ENCODE measurements around the gene TRIM59. TPM values are rescaled to one million over a fixed set of nuclear protein-coding genes. Genes with fewer than 3 reads are reported as not detected.

The TRIM59 gene
- total and polyA plus RNA-seq, 10 of the 15 experiments (the other 5 are each of a cell fraction or from before 2014, with no cell fraction given) = 14.4 to 105 (median 33.3) TPM

DNA sequence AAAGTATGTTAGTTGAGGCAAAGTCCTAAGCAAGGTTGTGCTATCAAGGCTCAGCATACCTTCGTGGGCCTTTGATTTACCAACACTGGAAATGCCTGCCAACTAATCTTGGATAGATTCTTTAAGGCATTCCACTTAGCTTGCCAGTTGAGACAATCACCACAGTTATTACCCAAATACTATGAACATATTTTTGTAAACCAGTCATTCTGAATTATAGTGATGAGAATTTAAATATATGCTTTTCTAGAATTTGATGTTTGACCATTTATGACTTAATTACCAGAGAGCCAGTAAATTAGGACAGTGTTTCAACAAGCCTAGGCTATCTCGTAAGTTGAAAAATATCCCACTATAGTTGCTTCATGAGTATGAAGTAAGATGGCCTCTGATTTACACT is 15.5 kb downstream of the TRIM59 start:
- Histone ChIP-seq H3K4me3 (no peak overlapping the region), H4K20me1 (ENCODE audit: control insufficient read depth, insufficient read depth) (no peaks in the 10 kb centered on the region), H3K9me3 (replicated peaks; ENCODE audit: control insufficient read depth, insufficient read depth, low read length) (no peaks in the 10 kb centered on the region), H3K27me3 (replicated peaks in 1 of 2; ENCODE audit: control insufficient read depth in 2 of 2, insufficient read depth in 2 of 2, low read length in 1 of 2) (no peaks in the 10 kb centered on the region), H3K9ac (ENCODE audit: control insufficient read depth, insufficient read depth, low read length) (no peak overlapping the region), H3K4me2 (ENCODE audit: control insufficient read depth, insufficient read depth) (no peak overlapping the region), H2AFZ (ENCODE audit: control insufficient read depth, low read depth, low read length) (no peak overlapping the region), H3K4me1 (ENCODE audit: control insufficient read depth, insufficient read depth, low read length) (no peaks in the 10 kb centered on the region), H3K79me2 (ENCODE audit: control insufficient read depth, insufficient read depth, low read length) (peaks cover 36% of the 10 kb centered on the region), H3K36me3 (ENCODE audit: control insufficient read depth in 2 of 2, insufficient read depth in 2 of 2, low read length in 1 of 2) (peaks cover 1 to 42% of the 10 kb centered on the region in 2 experiments), H3K27ac (ENCODE audit: control insufficient read depth, insufficient read depth) (no peak overlapping the region)
- ChIA-PET CTCF (interaction anchor here (1.5 to 2.0 kb wide), 2 partner anchors 27 to 401 kb away, joined by 4 to 5 read pairs; no protein-coding TSS in a partner anchor), RAD21 (ENCODE audit: unreplicated experiment) (interaction anchor here (4.9 kb wide), 1 partner anchor 15 kb away, joined by 22 read pairs; the partner anchor contains the start of gene TRIM59), POLR2A (interaction anchor here (2.0 kb wide), 1 partner anchor 24 kb away, joined by 6 read pairs; no protein-coding TSS in a partner anchor), SMC1A (ENCODE audit: uncharacterized antibody, unreplicated experiment) (interaction anchor here (1.1 to 4.6 kb wide), 3 partner anchors 16 to 26 kb away, joined by 5 to 27 read pairs (median 6); partner anchors contain the start of gene TRIM59)
- BruUV-seq (replicated peaks) = no TSS peak
- 69% methylated on average over 2 of the region's 2 CpGs for WGBS (ENCODE audit: insufficient coverage, insufficient replicate concordance, low lambda C conversion rate, missing lambda C conversion rate)
- intact Hi-C loops (cut with micrococcal nuclease; ENCODE audit: unreplicated experiment) (no loop called here), in situ Hi-C loops (cut with MboI) (no loop called here)
- no peak for DNase-seq (ENCODE audit: low read depth, low spot score)
- ATAC-seq = no peak
- FAIRE-seq = no peak
- peak; percentile 39; the same call in 1 of the 2 replicates for TF ChIP-seq POLR2AphosphoS2 (IDR thresholded peaks at IDR 0.05; ENCODE audit: low read depth, low read length)
- TF ChIP-seq, protein P1, sequence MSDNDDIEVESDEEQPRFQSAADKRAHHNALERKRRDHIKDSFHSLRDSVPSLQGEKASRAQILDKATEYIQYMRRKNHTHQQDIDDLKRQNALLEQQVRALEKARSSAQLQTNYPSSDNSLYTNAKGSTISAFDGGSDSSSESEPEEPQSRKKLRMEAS (IDR thresholded peaks at IDR 0.05; ENCODE audit: low read depth, low read length) = no peak

DNA sequence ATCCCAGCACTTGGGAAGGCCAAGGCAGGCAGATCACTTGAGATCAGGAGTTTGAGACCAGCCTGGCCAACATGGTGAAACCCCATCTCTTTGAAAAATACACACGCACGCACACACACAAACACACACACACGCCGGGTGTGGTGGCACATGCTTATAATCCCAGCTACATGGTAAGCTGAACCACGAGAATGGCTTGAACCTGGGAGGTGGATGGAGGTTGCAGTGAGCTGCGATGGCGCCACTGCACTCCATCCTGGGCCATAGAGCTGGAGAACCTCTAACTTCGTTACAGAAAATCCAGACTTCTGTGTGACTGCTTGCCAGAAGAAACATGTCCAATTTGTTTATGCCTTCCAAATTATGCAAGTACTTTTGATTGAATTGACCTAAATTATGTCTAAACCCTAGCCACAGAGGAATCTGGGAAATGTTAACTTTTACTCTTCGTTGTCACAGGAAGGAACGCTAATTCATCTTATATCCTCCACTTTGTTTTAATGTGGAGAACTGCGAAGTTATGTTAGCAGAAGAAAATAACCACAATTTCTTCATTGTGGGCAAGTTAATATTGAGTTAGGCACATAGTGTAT is 21.7 kb downstream of the TRIM59 start:
- ATAC-seq = peak; percentile 13; the same call in 2 of the 3 replicates
- Histone ChIP-seq H3K36me3 (ENCODE audit: control insufficient read depth in 2 of 2, insufficient read depth in 2 of 2, low read length in 1 of 2) (peaks cover 8 to 59% of the 10 kb centered on the region in 2 experiments), H4K20me1 (ENCODE audit: control insufficient read depth, insufficient read depth) (no peaks in the 10 kb centered on the region), H3K27ac (ENCODE audit: control insufficient read depth, insufficient read depth) (no peak overlapping the region), H3K27me3 (replicated peaks in 1 of 2; ENCODE audit: control insufficient read depth in 2 of 2, insufficient read depth in 2 of 2, low read length in 1 of 2) (no peaks in the 10 kb centered on the region), H3K79me2 (ENCODE audit: control insufficient read depth, insufficient read depth, low read length) (no peaks in the 10 kb centered on the region; the same call in none of the 2 replicates), H3K9ac (ENCODE audit: control insufficient read depth, insufficient read depth, low read length) (no peak overlapping the region), H3K4me1 (ENCODE audit: control insufficient read depth, insufficient read depth, low read length) (no peaks in the 10 kb centered on the region), H3K4me3 (no peak overlapping the region), H2AFZ (ENCODE audit: control insufficient read depth, low read depth, low read length) (no peak overlapping the region), H3K9me3 (replicated peaks; ENCODE audit: control insufficient read depth, insufficient read depth, low read length) (no peaks in the 10 kb centered on the region), H3K4me2 (ENCODE audit: control insufficient read depth, insufficient read depth) (no peak overlapping the region)
- FAIRE-seq = no peak
- in situ Hi-C loops (cut with MboI) (no loop called here), intact Hi-C loops (cut with micrococcal nuclease; ENCODE audit: unreplicated experiment) (no loop called here)
- SMC1A ChIA-PET (ENCODE audit: uncharacterized antibody, unreplicated experiment) = interaction anchor here (1.4 kb wide), 1 partner anchor 11 kb away, joined by 4 read pairs; no protein-coding TSS in a partner anchor
- CTCF ChIA-PET = interaction anchor here (1.3 to 3.2 kb wide), 2 partner anchors 13 to 15 kb away, joined by 3 to 13 read pairs; no protein-coding TSS in a partner anchor
- no TSS peak for BruUV-seq (replicated peaks)
- DNase-seq (ENCODE audit: low read depth, low spot score) = no peak
- POLR2A ChIA-PET = no interaction called here
- WGBS (ENCODE audit: insufficient coverage, insufficient replicate concordance, low lambda C conversion rate, missing lambda C conversion rate) = 97% methylated on average over 11 of the region's 11 CpGs
- RAD21 ChIA-PET (ENCODE audit: unreplicated experiment) = no interaction called here
- no peak for TF ChIP-seq EP300 (IDR thresholded peaks at IDR 0.05; ENCODE audit: borderline replicate concordance in 1 of 2, control insufficient read depth in 1 of 2, low read depth in 2 of 2, low read length in 2 of 2)
- TF ChIP-seq HDGF (IDR thresholded peaks at IDR 0.05) = no peak
- no peak for TF ChIP-seq IKZF1 (conservative IDR thresholded peaks at IDR 0.05)
- TF ChIP-seq CUX1 (IDR thresholded peaks at IDR 0.05; ENCODE audit: insufficient replicate concordance, low read depth, low read length) = no peak
